Right lobe of liver (tissue), 4 donors: ENCODE data around the gene IGF1R.

Experiments used
- CTCF ChIP-seq, 4 donors: fragments of 200-600 bp in 3 of 4; fragments of 450-650 bp in 1 of 4; IDR thresholded peaks; one replicate each; pipeline versions ENCODE4 v1.5.1 to v1.8.0; 2016 to 2022; ENCODE audit warnings: antibody characterized with exemption in 4 of 4, mild to moderate bottlenecking in 2 of 4
- POLR2A ChIP-seq: fragments of 450-650 bp; IDR thresholded peaks from one replicate; pipeline ENCODE4 v1.6.1; 2017; ENCODE audit warnings: antibody characterized with exemption, mild to moderate bottlenecking
- donor health status: DM: no; HTN: no; CAD: no.
- donor health status: DM: no; HTN: no; CAD: no.
- donor health status: DM: no; HTN: yes; CAD: no.

- TF ChIP-seq CTCF (IDR thresholded peaks at IDR 0.05) (no peak), POLR2A (no peak)
These were observed 304.1 kb downstream of the IGF1R start for GRCh38 chr15:98952381-98952803.
